KBM-7 (cell line): Measurements from ENCODE around the gene CCNG1.

Experiments used
- DNase-seq: peaks from one replicate; pipeline ENCODE4 v3.0.0-alpha.2; 2015
- in situ Hi-C: fragments of 300-500 bp; cut with MboI; formaldehyde crosslinking; loops from 2 replicates; pipeline ENCODE4 v1.14.3; 2020; ENCODE audit warnings: low sequenced_read_pairs, low pct_unique_long_range_greater_than_20kb, mixed read lengths

Gene CCNG1

DNA sequence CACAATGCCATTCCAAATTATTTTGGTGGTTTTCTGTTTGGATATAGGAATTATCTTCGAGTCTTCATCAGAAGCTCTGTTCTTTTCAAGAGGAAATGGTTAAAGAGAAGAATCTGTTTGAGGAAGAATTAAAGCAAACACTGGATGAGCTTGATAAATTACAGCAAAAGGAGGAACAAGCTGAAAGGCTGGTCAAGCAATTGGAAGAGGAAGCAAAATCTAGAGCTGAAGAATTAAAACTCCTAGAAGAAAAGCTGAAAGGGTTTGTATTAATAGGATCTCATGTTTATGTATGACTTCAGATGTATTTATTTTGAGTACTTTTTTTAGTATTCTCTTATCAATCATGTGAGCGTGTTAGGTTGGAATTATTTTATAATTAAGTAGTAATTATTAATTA is 38.0 kb downstream of the CCNG1 start:
- DNase-seq = peak; percentile 56
- in situ Hi-C loops = no loop called here

DNA sequence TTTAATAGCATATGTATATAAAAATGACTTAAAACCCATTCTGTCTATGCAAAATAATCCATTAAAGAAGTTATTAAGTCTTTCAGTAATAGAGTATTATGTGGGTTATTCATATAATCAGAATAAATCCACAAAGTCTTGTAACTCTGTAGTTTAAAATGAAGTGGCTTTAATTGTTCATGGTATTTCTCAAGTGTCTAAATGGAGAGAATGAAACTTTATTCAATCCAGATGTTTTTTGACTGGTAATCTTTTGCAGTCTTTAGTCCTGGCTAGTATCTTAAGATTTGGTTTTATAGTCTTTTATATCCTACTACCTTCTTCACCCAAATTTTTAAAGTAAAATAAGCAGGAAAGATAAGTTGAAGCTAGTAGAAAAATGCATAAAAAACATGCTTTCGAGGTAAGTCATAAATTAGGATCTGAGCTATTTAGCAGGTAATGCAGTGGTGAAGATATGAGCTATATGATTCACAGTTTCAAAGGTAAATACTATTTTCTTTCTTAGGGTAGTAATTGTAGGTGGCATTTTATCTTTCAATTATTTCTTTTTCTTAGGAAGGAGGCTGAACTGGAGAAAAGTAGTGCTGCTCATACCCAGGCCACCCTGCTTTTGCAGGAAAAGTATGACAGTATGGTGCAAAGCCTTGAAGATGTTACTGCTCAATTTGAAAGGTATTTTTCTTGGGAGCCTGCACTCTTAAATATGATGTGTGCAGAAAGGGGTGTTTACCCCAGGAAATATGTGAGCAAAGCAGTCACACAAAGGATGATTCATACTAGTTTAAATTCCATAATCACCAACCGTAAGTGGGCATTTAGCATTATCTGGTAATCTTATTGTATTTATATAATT is 41.0 kb downstream of the CCNG1 start:
- no peak for DNase-seq
- in situ Hi-C loops = no loop called here

DNA sequence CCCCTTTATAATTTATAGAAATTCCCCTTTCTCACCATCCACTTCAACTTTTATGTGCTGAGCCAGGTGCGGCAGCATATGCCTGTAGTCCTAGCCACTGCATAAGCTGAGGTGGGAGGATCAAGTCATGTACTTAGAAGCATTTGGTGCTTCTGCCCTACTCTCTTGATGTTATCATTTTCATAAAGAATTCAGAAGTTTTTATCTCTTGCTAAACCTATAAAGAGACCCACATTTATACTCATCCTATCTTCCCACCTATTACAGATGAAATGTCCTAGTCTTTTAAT is 41.5 kb downstream of the CCNG1 start:
- DNase-seq = no peak
- in situ Hi-C loops = no loop called here

DNA sequence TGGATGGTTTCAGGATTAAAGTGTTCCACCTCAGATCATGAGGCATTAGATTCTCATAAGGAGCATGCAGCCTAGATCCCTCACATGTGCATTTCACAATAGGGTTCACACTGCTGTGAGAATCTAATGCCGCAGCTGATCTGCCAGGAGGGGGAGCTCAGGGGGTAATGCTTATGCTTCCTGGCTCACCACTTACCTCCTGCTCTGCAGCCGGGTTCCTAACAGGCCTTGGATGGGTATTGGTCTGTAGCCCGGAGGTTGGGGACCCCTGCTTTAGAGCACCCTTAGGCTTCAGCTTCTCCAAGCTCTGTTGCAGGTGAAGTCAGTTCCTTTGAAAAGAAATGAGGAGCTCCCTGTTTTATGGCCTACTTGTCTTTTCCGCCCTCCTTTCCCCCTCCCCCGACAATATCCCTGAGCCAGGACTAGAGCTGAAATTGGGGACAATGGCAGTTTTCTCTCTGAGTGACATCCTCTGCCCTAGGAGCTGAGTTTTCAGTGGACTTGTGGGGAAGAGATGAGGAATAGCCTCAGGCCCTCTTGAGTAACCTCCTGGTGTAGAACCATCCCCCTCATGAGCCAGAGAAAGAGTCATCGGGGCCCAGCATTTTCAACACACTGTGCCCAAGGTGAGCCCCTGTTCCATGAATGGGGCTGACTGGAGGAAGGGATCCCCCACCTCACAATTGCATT is 51.8 kb downstream of the CCNG1 start:
- no peak for DNase-seq
- in situ Hi-C loops = no loop called here

DNA sequence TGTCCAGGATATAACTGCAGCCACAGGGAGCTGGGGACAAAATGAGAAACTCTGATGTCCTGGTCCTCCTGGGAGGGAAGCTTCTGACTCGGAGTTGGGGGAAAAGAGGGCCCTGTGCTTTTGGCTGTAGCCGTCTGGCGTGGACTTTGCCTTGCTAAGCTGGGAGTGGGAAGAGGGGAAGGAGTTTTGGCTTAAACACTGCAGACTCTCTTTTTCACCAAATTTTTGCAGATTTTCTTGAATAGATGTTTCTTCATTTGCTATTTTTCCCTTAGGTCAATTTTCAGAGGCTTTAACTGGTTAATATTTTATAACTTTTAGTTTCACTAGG is 52.3 kb downstream of the CCNG1 start:
- no peak for DNase-seq

More for the DNA sequence above, 52.3 kb downstream of the CCNG1 start:
- in situ Hi-C loops = no loop called here
